Activated naive CD4-positive, alpha-beta T cell (primary cell): Measurements from ENCODE around the gene TRABD2B.

ENCODE experiments used
- DNase-seq, 4 experiments: peaks; one replicate each; lab custom pipeline; 2025; lab: John Stamatoyannopoulos, UW

TRABD2B gene

GRCh38 chr1:47876587-47876963, 120.6 kb downstream of the TRABD2B start:
- DNase-seq, result no peak

DNA sequence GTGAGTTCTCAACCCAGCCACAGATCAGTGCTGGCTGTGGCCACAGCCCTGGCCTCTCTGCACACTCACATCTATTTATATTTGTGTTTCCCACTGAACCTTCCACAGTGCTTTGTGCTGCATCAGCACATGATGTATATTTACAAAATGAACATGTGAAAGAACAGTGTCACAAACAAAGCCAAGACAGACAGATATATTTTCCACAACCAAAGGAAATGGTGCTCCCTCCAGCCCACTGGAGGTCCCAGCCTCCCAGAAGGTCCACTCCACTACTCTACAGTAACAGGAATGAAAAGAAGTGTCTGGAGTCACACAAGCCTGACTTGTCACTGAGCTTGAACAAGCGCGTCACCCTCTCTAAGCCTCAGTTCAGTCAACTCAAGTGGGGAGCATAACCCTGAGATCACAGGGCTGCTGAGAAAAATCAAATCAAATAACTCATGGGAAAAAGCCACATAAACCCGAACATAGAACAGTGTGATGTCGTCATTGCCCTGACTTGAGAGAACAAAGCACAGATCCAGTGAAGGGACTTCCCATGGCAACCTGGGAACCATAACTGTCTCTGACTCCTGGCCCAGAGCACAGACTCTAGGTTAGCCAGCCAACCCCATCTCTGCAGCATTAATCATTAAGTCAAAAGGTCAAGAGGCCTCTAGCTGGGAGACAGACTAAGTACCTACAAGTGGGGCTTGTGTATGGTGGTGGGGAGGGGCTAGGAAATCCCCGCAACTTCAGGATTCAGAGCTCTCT, 121.2 kb downstream of the TRABD2B start:
- no peak for DNase-seq

DNA sequence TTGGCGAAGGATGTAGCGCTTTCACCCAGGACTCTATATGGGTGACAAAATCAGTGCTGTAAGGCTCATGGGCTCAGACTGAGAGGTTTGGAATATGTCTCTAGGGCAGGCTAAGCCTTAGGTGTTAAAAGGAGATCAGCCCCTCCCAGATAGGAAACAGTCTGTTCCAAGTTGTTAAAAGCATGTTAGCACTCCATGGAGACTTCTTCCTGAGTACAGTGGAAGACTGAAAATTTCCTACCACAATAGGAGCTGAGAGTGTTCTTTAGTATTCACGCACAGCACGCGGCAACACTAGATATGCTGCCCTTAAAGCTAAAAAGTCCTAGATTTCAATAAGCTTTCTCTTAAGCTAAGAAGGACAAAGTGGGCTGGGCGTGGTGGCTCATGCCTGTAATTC, 122.1 kb downstream of the TRABD2B start:
- no peak for DNase-seq

DNA sequence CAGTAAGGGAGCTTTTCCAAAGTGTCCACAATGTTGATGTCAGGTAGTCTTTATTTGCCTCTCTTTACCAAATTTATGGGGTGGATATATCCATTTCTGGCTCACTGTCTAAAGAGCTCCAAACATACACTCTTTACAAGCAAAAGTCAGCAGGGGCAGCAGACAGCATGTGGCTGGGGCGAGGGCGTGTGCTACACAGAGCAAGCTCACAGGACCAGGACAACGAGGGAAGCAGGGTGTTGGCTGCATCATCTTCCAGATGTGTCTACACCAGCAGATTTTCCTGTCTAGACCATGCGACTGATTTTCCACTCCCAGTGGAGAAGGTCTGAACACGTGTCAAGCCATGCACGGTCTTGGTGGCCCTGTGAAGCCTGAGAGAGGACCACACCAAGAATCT, 123.8 kb downstream of the TRABD2B start:
- no peak for DNase-seq

DNA sequence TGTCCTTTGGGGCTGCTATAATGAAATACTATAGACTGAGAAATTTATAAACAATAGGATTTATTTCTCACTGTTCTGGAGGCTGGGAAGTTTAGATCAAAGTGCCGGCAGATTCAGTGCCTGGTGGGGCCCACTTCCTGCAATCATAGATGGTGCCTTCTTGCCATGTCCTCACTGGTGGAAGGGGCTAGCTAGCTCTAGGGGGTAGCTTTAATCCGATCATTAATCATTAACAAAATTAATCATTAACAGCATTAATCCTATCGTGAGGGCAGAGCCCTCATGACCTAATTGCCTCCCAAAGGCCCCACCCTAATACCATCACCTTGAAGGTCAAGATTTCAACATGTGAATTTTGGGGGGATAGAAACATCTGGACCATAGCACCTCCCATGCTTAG, 124.3 kb downstream of the TRABD2B start:
- no peak for DNase-seq

GRCh38 chr1:47871799-47872353, 125.3 kb downstream of the TRABD2B start:
- no peak for DNase-seq

DNA sequence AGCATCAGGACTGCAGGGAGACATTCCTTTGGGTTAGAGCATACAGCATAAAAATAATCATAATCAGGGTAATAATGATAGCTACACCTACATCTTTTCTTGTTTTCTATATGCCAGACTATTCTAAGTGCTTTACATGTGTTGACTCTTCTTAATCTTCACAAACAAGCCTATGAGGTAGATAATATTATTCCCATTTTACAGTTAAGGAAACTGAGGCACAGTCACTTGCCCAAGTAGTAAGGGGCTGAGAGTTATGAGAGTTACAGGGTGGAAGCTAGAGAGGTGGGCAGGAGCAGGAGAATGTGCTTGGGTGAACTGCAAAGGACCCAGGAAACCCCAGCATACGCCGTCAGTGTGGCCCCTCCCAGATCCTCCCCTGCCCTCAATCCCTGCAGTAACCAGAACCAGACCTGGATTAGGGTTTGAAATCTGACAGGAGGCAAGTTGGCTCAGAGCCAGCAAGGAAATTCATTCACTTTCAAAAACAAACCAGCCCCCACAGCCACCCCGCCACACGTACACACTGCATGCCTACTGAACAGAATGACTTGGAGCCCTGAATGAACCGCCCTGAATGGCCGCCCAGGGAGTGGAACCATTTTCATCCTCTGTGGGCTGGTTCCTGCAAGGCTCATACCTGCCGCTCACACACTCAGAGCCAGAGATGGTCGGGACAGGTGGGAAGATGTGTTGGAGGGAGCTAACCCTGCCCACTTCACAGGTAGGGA, 126.1 kb downstream of the TRABD2B start:
- no peak for DNase-seq

DNA sequence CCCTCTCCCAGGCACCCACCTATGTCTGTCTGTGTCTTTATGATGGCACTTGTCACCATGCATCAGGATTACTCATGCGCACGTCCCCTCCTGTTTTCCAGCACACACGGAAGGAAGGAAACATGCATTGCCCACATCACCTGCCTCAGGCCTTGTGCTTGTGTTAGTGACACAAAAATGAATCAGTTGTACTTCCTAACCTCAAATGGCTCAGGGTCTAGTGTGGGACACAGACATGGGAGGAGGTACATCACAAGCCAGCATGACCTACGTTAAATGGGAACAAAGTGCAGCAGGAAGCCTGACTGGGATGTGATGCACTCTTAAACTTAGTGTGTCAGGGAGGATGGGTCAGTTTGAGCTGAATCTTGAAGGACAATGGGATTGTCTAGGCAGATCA, 126.7 kb downstream of the TRABD2B start:
- DNase-seq, result no peak

DNA sequence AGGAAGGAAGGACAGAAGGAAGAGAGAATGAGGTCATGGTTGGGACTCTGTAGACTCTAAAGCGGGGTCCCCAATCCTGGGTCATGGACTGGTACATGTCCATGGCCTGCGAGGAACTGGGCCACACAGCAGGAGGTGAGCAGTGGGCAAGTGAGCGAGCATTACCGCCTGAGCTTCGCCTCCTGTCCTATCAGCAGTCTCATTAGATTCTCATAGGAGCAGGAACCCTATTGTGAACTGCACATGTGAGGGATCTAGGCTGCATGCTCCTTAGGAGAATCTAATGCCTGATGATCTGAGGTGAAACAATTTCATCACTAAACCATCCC, 128.9 kb downstream of the TRABD2B start:
- no peak for DNase-seq

- DNase-seq, result no peak
Measured at GRCh38 chr1:47867438-47868347, 129.5 kb downstream of the TRABD2B start.

DNA sequence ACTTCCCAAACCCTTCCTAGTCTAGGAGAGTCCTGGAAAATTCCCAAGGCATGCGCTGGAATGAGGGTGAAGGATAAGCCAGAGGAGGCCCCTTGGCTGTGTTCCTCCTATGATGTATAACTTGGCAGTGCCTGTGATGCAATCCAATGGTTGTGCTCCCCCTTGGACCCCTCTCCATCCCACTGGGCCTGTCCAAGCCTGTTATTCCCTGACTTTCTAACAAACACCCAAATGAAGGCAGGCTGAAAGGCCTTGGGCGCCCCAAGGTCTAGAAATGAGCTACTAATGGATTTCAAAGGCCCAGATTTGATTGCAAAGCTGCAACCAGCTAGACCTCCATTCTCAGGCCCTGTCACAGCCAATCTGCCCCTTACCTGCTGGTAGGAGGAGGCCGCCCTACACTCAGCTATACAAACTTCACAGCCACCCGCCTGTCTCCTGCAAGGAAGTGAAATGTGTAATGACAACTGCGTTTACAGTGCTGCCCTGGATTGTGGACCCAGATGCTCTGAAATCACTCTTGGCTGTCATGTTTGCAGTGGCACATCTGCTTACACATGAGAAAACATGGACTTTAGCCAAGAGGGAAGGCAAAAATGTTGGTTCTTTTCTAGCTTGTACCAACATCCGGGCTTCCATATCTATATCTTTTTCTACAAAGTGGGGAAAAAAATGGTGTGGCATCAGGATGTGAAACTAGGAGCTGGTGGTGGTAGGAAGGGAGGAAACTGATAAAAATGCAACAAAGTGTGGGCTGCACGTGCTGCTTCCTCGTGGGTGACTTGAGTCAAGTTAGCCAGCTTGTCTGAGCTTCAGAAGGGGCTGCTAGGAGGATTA, 130.4 kb downstream of the TRABD2B start:
- no peak for DNase-seq

GRCh38 chr1:47865881-47866535, 131.2 kb downstream of the TRABD2B start:
- DNase-seq, result no peak

- no peak for DNase-seq
Measured at GRCh38 chr1:47859092-47859743, 138.0 kb downstream of the TRABD2B start.

GRCh38 chr1:47856996-47857395, 140.2 kb downstream of the TRABD2B start:
- DNase-seq, result no peak

DNA sequence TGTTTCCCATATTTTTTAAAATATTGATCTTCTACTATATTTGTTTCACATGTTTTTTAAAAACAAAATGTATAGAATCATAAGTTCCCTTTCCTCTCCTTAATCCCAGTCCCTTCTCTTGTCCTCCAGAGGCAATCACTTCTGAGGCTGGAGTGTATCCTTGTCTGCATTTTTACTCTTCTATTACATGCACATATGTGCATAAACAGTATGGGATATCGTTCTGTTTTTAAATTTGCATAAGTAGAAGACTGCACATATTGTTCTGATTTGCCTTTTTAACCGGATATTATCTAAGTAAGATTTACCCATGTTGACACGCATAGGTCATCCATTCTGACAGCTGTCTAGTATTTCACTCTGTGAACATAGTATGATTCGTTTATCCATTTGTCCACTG, 142.0 kb downstream of the TRABD2B start:
- DNase-seq, result no peak

DNA sequence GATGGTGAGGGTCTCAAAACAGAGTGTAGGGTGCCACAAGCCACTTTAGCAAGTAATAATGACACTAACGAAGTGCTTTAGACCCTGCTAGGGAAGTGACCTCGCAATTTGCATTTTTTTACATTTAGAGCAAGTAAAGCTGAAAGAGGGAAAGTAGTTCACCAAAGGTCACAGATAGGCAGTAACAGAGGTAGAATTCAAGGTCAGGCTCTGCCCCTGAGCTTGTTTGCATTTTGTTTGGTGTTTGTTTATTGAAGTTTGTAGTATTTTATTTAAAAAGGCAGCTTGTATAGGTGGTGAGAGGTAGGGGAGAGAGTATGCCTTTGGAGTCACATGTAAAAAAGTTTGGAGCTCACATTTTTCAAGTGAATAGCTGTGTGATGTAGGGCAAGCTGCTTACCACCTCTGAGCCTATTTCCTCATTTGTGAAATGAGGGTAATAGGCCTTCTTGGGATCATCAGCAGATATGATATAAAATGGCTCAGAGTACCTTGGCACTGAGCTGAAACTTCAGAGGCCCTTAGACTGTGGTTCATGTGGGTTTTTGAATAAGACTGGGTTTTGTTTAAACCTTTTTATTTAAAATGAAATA, 142.5 kb downstream of the TRABD2B start:
- DNase-seq, result no peak

- DNase-seq, result no peak
Measured at GRCh38 chr1:47853852-47854251, 143.3 kb downstream of the TRABD2B start.

GRCh38 chr1:47853059-47853458, 144.1 kb downstream of the TRABD2B start:
- no peak for DNase-seq

GRCh38 chr1:47852006-47852718, 145.0 kb downstream of the TRABD2B start:
- DNase-seq, result no peak
